GM15510 (cell line): ENCODE results near the gene ATP2C2.

Experiments
- POLR2A ChIP-seq: IDR thresholded peaks from 3 replicates; pipeline ENCODE4 v1.6.1; 2011; ENCODE audit warnings: borderline replicate concordance; ENCODE audit not compliant: insufficient read length; ENCODE audit errors: extremely low read depth

Gene ATP2C2

DNA sequence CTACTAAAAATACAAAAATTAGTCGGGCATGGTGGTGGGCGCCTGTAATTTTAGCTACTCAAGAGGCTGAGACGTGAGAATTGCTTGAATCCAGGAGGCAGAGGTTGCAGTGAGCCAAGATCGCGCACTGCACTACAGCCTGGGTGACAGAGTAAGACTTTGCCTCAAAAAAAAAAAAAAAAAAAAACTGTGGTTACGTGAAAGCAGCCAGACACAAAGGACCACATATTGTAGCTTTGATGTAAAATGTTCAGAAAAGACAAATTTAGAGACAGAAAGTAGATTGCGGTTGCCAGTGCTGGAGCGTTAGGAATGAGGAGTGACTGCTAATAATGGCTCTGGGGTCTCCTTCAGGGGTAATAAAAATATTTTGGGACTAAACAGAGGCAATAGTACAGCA, 140.2 kb downstream of the ATP2C2 start:
- no peak for TF ChIP-seq POLR2A

DNA sequence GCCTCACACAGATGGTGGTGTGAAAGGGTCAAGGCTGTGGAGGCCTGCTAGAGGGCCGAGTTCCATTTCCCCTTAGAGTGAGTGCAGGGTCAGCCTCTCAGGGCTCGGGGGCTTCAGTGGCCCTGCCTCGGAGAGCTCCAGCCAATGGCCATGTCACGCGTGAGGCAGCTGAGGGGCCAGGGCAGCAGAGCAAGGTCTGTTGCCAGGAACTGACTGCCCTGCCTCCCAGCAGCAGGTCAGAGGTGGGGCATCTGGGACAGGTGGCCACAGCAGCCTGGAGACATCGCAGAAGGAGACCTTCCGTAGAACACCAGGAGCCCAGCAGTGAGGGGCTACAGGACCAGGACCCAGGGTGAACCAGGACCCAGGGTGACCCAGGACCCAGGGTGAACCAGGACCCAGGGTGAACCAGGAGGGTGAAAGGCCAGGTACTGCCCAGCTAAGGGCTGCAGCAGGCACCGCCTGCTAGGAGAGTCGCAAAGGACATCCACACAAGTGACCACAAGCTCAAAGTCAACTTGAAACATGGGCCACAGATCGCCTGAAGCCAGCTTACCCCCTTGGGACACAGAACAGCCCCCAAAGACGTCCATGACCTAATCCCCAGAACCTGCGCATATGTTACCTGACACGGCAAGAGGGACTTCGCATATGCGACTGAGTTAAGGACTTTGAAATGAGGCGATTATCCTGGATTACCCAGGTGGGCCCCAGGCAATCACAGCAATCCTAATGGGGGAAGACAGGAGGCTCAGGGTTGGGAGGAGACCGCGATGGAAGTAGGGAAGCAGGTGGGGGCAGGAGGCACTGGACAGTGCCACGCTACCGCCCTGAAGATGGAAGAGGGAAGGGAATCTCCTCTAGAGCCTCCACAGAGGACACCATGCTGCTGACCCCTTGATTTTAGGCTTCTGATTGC, 141.0 kb downstream of the ATP2C2 start:
- TF ChIP-seq POLR2A = no peak

DNA sequence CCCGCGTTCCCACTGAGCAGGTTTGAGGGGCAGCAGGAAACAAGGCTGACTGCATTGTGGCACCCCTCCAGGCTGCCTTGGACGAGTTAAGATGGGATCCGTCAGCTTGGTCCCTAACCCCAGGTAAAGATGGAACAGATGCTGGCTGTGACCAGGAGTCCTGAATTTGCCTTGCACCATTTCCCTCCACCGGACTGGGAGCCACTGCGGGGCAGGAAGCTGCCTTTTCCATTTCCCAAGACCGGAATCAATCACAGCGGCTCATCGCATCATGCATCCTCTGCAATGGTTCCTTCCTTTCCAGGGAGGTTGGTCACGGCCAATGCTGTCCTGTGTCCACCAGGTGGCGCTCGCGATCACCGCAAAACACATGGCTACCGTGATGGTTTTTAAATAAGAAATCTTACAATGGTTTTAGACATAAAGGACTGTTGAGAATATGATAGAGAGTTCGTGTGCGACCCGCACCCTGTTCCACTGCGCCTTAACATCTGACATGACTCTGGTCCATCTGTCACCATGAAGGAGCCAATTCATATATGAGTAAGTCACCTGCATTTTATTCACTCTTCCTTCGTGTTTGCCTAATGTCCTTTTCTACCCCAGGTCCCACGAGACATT, 143.0 kb downstream of the ATP2C2 start:
- TF ChIP-seq POLR2A = no peak

DNA sequence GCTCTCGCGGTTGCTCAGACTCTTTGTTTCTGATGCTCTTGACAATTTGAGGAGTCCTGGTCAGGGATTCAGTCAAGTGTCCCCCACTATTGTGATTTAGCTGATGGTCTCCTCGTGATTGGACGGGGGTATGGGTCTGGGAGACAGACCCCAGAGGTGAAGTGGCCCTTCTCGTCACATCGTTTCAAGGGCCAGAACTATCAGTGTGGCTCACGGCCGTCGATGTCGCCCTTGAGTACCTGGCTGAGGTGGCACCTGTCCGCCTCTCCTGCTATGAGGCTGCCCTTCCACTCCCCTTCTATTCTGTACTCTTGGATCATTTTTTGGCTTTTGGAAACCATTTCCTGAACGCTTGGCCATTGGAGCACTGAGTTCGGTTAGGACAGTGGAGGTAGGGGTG, 143.5 kb downstream of the ATP2C2 start:
- TF ChIP-seq POLR2A = no peak

DNA sequence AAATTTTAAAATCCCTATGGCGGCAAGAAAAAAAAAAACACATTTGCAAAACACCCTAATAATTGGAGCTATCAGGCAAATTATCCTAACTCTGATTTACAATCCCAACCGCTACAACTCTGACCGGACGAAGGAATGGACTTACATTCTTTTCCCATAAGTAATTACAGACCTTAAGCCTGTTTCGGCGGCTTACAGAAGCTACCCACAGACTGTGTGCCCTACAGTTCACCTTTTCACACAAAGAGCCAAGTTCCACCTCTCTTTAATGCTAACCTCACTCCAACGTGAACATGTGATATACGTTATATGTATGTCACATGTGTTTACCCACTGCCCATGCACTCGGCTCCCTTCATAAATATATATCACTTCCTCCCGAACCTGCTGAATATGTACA, 144.8 kb downstream of the ATP2C2 start:
- TF ChIP-seq POLR2A = no peak

DNA sequence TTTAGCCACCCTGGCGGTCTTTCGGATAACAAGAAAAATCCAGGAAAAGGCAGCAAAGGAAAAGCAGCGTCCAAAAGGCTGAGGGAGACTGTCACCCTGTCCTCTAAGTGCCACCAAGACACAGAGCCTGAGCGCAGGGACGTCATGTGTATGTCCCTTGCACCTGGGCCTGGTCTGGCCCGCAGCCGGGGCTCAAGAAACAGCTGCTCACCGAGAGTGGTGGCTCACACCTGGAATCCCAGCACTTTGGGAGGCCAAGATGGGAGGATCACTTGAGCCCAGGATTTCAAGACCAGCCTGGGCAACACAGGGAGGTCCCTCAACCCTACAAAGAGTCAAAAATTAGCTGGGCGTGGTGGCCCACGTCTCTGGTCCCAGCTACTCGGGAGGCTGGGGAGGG, 145.3 kb downstream of the ATP2C2 start:
- no peak for TF ChIP-seq POLR2A
